Medulla oblongata (tissue), 1 donor: ENCODE data around the gene SINHCAF.

Experiments used
- DNase-seq: peaks from one replicate; pipeline ENCODE4 v3.0.0-alpha.2; 2015; ENCODE audit errors: extremely low spot score

The SINHCAF gene

GRCh38 chr12:31234053-31234840 is 91.7 kb downstream of the SINHCAF start:
- DNase-seq: no peak

- no peak for DNase-seq
Measured at GRCh38 chr12:31233061-31233730, 92.8 kb downstream of the SINHCAF start.

- no peak for DNase-seq
Measured at GRCh38 chr12:31232361-31232965, 93.5 kb downstream of the SINHCAF start.

GRCh38 chr12:31231611-31232360 is 94.2 kb downstream of the SINHCAF start:
- no peak for DNase-seq
